HG02884 (cell line): Measurements from ENCODE around the gene ALDH16A1.
"Not testable (repeated sequence)": the region's sequence is repeated elsewhere in the genome, so short reads cannot be mapped to it uniquely, and the experiment has no call there.

Experiments
- ATAC-seq: cut with Tn5 transposase; IDR thresholded peaks from one replicate; pipeline ENCODE4 v1.9.1; 2021; ENCODE audit warnings: mild to moderate bottlenecking, moderate library complexity; ENCODE audit not compliant: unreplicated experiment

Gene ALDH16A1

DNA sequence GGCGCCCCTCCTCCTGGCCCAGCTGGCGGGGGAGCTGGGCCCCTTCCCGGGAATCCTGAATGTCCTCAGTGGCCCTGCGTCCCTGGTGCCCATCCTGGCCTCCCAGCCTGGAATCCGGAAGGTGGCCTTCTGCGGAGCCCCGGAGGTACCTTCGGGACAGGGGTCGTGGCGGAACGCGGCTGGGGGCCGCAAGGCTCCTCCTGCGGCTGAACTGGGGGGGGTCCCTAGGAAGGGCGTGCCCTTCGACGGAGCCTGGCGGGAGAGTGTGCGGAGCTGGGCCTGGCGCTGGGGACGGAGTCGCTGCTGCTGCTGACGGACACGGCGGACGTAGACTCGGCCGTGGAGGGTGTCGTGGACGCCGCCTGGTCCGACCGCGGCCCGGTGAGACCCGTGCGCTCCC is 8.6 kb downstream of the ALDH16A1 start:
- ATAC-seq: no peak

DNA sequence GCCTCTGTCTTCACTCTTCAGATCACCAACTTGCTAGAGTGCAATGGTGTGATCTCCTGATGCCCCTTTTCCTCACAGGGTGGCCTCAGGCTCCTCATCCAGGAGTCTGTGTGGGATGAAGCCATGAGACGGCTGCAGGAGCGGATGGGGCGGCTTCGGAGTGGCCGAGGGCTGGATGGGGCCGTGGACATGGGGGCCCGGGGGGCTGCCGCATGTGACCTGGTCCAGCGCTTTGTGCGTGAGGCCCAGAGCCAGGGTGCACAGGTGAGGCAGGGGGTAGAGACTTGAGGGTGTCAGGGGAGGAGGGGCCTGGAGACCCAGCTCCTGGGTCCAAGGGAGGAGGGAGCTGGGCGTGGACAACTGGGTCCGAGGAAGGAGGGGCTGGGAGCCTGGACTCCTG is 9.5 kb downstream of the ALDH16A1 start:
- no peak for ATAC-seq

DNA sequence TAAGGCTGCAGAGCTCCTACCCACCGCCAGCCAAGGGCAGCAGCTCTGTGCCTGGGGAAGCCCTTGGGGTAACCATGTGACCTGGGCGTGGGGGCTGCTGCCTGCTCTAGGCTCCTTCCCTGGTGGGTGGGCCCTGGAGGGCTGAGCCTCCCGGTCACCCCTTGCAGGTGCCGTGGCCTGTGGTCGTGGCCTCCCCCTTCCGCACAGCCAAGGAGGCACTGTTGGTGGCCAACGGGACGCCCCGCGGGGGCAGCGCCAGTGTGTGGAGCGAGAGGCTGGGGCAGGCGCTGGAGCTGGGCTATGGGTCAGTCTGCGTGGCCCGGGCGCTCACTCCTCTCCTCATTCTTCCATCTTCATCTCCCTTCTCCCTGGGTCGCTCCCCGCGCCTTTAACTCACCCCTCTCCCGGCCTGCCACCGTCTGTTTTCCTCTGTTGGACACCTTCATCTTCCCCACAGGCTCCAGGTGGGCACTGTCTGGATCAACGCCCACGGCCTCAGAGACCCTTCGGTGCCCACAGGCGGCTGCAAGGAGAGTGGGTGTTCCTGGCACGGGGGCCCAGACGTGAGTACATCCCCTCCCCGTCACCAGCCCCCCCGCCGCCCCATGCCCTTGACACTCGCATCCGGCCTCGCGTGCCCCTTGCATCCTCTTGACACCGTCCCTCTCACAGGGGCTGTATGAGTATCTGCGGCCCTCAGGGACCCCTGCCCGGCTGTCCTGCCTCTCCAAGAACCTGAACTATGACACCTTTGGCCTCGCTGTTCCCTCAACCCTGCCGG is 11.1 kb downstream of the ALDH16A1 start:
- ATAC-seq: no peak

- ATAC-seq: no peak
These were observed 12.3 kb downstream of the ALDH16A1 start for GRCh38 chr19:49465371-49465770.

DNA sequence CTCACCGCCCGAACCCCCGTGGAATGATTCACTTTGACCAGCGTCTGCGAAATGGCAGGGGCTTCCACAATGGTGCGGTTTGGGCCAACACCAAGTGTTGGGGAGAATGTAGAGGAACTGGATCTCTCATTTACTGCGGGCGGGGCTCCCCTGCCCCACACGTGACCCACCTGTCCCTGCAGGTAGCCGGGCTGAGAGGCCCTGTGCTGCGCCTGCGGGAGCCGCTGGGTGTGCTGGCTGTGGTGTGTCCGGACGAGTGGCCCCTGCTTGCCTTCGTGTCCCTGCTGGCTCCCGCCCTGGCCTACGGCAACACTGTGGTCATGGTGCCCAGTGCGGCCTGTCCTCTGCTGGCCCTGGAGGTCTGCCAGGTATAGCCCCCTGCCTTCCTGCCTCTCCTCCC is 15.2 kb downstream of the ALDH16A1 start:
- no peak for ATAC-seq

DNA sequence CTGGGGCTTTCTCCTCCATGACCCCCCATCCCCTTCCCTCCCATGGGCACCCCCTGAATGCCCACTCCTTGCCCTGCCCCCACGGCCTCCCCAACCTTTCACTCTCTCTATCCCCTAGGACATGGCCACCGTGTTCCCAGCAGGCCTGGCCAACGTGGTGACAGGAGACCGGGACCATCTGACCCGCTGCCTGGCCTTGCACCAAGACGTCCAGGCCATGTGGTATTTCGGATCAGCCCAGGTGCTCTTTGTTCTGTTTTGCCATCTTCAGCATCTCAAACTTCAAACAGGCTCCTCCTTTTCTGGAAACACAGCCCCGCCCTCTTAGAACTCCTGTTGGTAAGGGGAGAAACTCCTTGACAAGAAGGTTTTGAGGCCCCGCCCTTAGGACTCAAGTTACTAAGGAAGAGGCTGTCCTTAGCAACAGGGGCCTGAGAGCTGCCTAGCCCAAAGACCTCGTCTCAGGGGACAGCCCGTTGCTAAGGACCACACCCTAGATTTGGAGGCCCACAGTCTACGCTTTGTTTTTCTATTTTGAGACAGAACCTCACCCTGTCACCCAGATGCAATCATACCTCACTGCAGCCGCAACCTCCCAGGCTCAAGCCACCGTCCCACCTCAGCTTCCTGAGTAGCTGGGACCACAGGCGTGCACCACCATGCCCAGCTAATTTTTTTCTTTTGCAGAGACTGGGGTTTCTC is 15.9 kb downstream of the ALDH16A1 start:
- peak; percentile 62 for ATAC-seq

GRCh38 chr19:49469828-49470614 is 17.0 kb downstream of the ALDH16A1 start:
- ATAC-seq: no peak

DNA sequence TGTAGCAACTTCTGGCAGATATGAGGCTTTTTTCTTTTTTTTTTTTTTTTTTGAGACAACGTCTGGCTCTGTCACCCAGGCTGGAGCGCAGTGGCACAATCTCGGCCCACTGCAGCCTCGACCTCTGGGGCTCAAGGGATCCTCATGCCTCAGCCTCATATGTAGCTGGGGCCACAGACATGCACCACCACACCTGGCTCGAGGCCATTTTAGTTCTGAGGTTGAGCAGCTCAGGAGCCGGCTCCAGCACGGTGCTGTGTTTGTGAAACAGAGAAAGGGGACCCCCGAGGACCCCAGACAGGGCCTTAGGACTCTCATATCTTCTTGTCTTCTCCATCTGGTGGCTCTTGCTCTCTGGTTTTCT is 17.6 kb downstream of the ALDH16A1 start:
- ATAC-seq: no peak

DNA sequence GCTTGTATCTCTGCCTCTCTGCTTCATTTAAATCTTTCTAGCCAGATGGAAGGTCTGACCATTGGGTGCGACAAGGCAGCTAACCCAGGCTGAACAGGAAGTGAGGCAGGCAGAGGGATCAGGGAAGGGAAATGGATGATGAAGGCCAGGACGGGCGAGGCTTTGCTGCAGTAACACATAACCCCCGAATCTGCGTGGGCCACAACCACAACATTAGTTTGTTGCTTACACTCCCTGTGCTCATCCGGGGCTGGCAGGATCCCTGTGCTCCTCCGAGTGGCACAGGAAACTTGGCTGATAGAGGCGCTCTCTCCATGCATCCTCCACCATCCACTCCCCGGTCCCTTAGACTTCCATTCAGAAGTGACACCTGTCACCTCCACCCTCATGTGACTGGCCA is 19.9 kb downstream of the ALDH16A1 start:
- ATAC-seq: no peak

- not testable (repeated sequence) for ATAC-seq
These were observed 20.5 kb downstream of the ALDH16A1 start for GRCh38 chr19:49473501-49473867.

DNA sequence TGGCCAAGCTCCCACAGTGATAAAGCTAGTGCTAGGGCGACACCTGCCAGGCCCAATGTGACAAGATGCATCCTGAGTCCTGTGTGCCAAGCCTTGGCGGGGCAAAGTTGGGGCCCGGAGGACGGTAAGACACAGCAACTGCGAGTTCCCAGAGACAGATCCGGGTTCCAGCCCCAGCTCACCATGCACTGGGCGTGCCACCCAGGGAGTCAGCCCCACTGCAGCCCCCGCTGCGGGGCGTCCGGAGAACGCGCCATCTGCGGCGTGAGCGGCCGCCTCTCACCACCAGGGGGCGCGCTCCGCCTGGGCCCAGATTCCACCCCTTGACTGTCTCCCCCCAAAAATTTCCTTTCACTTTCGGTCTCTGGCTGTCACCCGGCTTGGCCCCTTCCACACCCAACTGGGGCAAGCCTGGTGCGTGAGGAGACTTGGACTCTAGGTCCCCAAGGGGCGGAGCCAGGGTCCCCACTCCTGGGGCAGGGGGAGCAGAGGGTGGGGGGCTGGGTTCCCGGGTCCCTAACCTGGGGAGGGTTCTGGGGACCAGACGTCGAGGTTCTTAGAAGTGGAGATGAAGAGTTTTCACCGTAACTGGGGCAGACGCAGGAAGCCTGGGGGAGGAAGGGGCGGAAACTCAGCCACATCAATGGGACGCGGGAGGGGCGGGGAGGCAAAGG is 21.0 kb downstream of the ALDH16A1 start, which contains the start of gene FLT3LG:
Gene FLT3LG, plus strand, starts transcription at position 348 of the 674 bp plus-strand sequence. CDS start 425 bp downstream, outside the sequence.
- peak; percentile 41 for ATAC-seq

- ATAC-seq: no peak
These were observed 21.5 kb downstream of the ALDH16A1 start for GRCh38 chr19:49474542-49474924.

GRCh38 chr19:49475191-49475917 is 22.3 kb downstream of the ALDH16A1 start:
- no peak for ATAC-seq

DNA sequence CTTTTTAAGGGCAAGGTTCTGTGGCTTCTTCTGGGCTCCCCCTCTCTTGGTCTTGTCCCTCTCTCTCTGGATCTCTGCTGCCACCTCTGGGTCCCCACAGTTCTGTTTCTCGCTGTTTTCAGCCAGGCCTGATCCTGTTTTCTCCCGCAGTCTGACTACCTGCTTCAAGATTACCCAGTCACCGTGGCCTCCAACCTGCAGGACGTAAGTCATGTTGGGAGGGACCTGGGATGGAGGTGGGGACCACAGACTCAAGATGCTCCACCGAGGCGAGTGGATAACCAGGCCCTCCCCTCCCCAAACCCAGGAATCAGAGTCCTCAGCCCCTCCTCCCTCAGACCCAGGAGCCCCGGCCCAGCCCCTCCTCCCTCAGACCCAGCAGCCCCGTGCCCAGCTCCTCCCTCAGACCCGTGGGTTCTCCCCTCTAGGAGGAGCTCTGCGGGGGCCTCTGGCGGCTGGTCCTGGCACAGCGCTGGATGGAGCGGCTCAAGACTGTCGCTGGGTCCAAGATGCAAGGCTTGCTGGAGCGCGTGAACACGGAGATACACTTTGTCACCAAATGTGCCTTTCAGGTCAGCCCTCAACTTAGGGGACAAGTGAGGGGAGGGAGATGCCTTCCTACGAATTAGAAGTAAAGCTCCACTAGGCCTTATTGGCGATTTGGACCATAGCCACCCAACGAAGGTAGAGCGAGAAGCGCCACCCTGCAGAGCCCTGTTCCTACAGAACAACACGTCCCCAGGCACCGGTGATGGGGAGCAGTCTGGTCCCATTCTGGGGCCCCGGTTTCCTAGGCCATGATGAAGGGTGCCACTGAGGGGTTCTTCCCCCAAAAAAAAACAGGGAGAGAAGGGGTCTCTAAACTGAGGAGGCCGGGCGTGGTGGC is 23.2 kb downstream of the ALDH16A1 start:
- no peak for ATAC-seq

DNA sequence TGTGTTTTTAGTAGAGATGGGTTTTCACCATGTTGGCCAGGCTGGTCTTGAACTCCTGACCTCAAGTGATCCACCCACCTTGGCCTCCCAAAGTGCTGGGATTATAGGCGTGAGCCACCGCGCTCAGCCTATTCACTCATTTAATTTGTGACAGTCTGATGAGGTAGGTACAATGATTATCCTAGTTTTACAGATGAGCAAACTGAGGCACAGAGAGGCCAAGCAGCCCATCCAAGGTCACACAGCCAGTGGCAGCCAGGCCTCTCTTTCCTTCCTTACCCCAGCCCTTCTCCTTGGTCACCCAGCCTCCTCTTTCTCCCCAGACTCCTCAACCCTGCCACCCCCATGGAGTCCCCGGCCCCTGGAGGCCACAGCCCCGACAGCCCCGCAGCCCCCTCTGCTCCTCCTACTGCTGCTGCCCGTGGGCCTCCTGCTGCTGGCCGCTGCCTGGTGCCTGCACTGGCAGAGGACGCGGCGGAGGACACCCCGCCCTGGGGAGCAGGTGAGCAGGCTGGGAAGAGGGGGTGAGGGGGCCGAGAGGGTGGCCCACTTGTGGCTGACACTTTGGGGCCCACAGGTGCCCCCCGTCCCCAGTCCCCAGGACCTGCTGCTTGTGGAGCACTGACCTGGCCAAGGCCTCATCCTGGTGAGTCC is 27.1 kb downstream of the ALDH16A1 start:
- no peak for ATAC-seq

- no peak for ATAC-seq
These were observed 28.1 kb downstream of the ALDH16A1 start for GRCh38 chr19:49481020-49481683.

DNA sequence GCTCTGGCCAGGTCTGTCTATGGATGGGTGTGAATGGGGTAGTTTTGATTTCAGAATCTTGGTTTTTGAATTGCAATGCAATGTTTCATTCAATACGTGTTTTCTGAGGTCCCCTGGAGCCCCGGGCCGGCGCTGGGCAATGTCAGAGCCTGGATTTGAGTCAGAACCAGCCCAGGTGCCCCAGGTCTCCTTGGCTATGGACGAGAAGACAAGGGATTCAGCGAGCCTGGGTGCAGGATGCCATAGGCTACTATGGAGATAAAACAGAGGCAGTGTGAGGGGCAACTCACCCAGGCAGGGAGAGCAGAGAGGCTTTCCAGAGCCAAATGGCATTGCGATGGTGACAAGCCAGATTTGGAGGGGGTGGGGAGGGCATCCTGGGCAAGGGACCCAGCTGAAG is 33.2 kb downstream of the ALDH16A1 start:
- no peak for ATAC-seq

- no peak for ATAC-seq
These were observed 33.8 kb downstream of the ALDH16A1 start for GRCh38 chr19:49486710-49487276.
